Measurements from ENCODE around the gene ORM1.

DNA sequence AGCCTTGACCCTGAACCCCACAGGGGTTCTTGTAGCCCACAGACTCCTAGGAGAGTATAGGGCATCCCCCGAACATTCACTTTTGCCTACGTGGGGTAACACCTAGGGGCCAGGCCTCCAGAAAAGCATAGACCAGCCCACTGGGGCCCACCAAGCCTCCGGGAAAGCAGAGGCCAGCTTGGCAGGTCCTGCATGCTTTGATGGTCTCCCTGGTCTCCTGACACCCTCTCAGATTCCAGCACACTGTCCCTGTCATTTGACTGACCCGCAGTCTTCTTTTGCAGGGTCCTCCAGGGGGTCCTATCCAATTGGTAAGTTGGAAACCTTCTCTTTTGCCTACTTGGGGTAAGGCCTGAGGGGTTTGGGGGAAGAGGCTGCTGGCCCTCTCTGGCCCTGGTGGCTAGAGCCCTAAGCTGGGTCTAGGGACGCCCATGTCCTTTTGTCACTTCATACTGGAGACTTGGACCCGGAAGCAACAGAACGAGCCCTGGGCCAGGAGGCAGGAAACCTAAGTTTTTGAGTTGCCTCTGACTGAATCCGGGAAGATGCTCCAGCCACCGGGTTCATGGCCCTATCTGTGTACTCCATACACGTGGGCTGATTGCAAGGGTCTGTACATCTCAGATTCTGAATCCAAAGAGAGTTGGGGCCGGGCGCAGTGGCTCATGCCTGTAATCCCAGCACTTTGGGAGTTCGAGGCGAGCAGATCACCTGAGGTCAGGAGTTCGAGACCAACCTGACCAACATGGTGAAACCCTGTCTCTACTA, 20.9 kb upstream of the ORM1 start:
- TF ChIP-seq, protein P1, sequence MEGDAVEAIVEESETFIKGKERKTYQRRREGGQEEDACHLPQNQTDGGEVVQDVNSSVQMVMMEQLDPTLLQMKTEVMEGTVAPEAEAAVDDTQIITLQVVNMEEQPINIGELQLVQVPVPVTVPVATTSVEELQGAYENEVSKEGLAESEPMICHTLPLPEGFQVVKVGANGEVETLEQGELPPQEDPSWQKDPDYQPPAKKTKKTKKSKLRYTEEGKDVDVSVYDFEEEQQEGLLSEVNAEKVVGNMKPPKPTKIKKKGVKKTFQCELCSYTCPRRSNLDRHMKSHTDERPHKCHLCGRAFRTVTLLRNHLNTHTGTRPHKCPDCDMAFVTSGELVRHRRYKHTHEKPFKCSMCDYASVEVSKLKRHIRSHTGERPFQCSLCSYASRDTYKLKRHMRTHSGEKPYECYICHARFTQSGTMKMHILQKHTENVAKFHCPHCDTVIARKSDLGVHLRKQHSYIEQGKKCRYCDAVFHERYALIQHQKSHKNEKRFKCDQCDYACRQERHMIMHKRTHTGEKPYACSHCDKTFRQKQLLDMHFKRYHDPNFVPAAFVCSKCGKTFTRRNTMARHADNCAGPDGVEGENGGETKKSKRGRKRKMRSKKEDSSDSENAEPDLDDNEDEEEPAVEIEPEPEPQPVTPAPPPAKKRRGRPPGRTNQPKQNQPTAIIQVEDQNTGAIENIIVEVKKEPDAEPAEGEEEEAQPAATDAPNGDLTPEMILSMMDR (IDR thresholded peaks at IDR 0.05; ENCODE audit: low read depth, low read length, missing input control), result no peak
- TF ChIP-seq, protein P2, sequence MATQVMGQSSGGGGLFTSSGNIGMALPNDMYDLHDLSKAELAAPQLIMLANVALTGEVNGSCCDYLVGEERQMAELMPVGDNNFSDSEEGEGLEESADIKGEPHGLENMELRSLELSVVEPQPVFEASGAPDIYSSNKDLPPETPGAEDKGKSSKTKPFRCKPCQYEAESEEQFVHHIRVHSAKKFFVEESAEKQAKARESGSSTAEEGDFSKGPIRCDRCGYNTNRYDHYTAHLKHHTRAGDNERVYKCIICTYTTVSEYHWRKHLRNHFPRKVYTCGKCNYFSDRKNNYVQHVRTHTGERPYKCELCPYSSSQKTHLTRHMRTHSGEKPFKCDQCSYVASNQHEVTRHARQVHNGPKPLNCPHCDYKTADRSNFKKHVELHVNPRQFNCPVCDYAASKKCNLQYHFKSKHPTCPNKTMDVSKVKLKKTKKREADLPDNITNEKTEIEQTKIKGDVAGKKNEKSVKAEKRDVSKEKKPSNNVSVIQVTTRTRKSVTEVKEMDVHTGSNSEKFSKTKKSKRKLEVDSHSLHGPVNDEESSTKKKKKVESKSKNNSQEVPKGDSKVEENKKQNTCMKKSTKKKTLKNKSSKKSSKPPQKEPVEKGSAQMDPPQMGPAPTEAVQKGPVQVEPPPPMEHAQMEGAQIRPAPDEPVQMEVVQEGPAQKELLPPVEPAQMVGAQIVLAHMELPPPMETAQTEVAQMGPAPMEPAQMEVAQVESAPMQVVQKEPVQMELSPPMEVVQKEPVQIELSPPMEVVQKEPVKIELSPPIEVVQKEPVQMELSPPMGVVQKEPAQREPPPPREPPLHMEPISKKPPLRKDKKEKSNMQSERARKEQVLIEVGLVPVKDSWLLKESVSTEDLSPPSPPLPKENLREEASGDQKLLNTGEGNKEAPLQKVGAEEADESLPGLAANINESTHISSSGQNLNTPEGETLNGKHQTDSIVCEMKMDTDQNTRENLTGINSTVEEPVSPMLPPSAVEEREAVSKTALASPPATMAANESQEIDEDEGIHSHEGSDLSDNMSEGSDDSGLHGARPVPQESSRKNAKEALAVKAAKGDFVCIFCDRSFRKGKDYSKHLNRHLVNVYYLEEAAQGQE (IDR thresholded peaks at IDR 0.05), result no peak
- no peak for TF ChIP-seq EGR1 (IDR thresholded peaks at IDR 0.05; ENCODE audit: low read depth in 2 of 2)
- TF ChIP-seq, protein P3, sequence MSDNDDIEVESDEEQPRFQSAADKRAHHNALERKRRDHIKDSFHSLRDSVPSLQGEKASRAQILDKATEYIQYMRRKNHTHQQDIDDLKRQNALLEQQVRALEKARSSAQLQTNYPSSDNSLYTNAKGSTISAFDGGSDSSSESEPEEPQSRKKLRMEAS (IDR thresholded peaks at IDR 0.05), result no peak
- TF ChIP-seq JUND (IDR thresholded peaks at IDR 0.05), result no peak
- no peak for TF ChIP-seq FOXA1 (IDR thresholded peaks at IDR 0.05)
- TF ChIP-seq, protein P4, sequence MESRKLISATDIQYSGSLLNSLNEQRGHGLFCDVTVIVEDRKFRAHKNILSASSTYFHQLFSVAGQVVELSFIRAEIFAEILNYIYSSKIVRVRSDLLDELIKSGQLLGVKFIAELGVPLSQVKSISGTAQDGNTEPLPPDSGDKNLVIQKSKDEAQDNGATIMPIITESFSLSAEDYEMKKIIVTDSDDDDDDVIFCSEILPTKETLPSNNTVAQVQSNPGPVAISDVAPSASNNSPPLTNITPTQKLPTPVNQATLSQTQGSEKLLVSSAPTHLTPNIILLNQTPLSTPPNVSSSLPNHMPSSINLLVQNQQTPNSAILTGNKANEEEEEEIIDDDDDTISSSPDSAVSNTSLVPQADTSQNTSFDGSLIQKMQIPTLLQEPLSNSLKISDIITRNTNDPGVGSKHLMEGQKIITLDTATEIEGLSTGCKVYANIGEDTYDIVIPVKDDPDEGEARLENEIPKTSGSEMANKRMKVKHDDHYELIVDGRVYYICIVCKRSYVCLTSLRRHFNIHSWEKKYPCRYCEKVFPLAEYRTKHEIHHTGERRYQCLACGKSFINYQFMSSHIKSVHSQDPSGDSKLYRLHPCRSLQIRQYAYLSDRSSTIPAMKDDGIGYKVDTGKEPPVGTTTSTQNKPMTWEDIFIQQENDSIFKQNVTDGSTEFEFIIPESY (IDR thresholded peaks at IDR 0.05), result no peak
- TF ChIP-seq TAF1 (conservative IDR thresholded peaks at IDR 0.05), result no peak
- no peak for TF ChIP-seq YY1 (IDR thresholded peaks at IDR 0.05)
- TF ChIP-seq NR2F2 (IDR thresholded peaks at IDR 0.05), result no peak

Data from liver (tissue), 3 donors.